OCI-LY3 (cell line): Measurements from ENCODE around the gene P2RX2.

Experiments used
- H2AFZ ChIP-seq: fragments of 200-600, 300-600 bp; shearing (Covaris generic); 2 replicates; pipeline ENCODE4 v1.6.0; 2014; ENCODE audit warnings: antibody characterized with exemption, low read depth, low read length
- H3K27ac ChIP-seq: fragments of 200-600, 300-600 bp; sonication (generic); 2 replicates; pipeline ENCODE4 v1.5.1; 2014; ENCODE audit warnings: mild to moderate bottlenecking, low read length, moderate library complexity, mixed read lengths
- H3K27me3 ChIP-seq: fragments of 200-600, 300-600 bp; sonication (generic); 2 replicates; pipeline ENCODE4 v1.6.1; 2014; ENCODE audit warnings: low read depth, low read length, mixed read lengths
- H3K36me3 ChIP-seq: fragments of 200-600, 300-600 bp; sonication (generic); replicated peaks from 2 replicates; pipeline ENCODE3; 2014; ENCODE audit warnings: low read depth, low read length, mixed read lengths
- H3K4me1 ChIP-seq: fragments of 300-600, 200-600 bp; sonication (generic); 2 replicates; pipeline ENCODE4 v1.6.1; 2014; ENCODE audit warnings: low read length, mixed read lengths
- H3K4me2 ChIP-seq: fragments of 200-600, 300-600 bp; sonication (generic); 2 replicates; pipeline ENCODE4 v1.6.1; 2014; ENCODE audit warnings: low read length, mixed read lengths
- H3K4me3 ChIP-seq: fragments of 300-600, 200-600 bp; sonication (generic); 2 replicates; pipeline ENCODE4 v1.5.1; 2014; ENCODE audit warnings: antibody characterized with exemption, mild to moderate bottlenecking, low read length, moderate library complexity
- H3K79me2 ChIP-seq: fragments of 300-600, 200-600 bp; shearing (Covaris generic); 2 replicates; pipeline ENCODE4 v1.6.1; 2014; ENCODE audit warnings: mild to moderate bottlenecking, low read length, mixed read lengths
- H3K9ac ChIP-seq: fragments of 300-600, 200-600 bp; shearing (Covaris generic); 2 replicates; pipeline ENCODE4 v1.6.0; 2014; ENCODE audit warnings: mild to moderate bottlenecking, low read length, moderate library complexity
- H3K9me3 ChIP-seq: fragments of 200-600, 300-600 bp; shearing (Covaris generic); 2 replicates; pipeline ENCODE4 v1.6.1; 2014; ENCODE audit warnings: low read length, mixed read lengths; ENCODE audit not compliant: insufficient read depth
- H4K20me1 ChIP-seq: fragments of 200-600, 300-600 bp; sonication (generic); 2 replicates; pipeline ENCODE4 v1.6.1; 2016; ENCODE audit warnings: low read length, mixed read lengths; ENCODE audit not compliant: insufficient read depth
- CTCF ChIP-seq: fragments of 200-600, 300-600 bp; sonication (generic); IDR thresholded peaks from 2 replicates; pipeline ENCODE4 v1.5.1; 2014; ENCODE audit warnings: antibody characterized with exemption, low read length, low read depth
- EZH2phosphoT487 ChIP-seq: fragments of 200-600 bp; shearing (Covaris generic); IDR thresholded peaks from 2 replicates; pipeline ENCODE4 v1.6.1; 2018; ENCODE audit warnings: antibody characterized with exemption, mixed run types, low read depth

Gene P2RX2

GRCh38 chr12:132583736-132584135 lies 34.8 kb upstream of the P2RX2 start:
- H4K20me1 ChIP-seq = no peaks in the 10 kb centered on the region
- H3K27ac ChIP-seq = no peak overlapping the region
- TF ChIP-seq EZH2phosphoT487 (no peak), CTCF (no peak)
- no peak overlapping the region for H3K9ac ChIP-seq
- no peak overlapping the region for H3K4me2 ChIP-seq
- H3K79me2 ChIP-seq = no peaks in the 10 kb centered on the region
- no peaks in the 10 kb centered on the region for H3K9me3 ChIP-seq
- no peak overlapping the region for H2AFZ ChIP-seq
- H3K4me1 ChIP-seq = no peaks in the 10 kb centered on the region
- peaks cover 4% of the 10 kb centered on the region for H3K36me3 ChIP-seq
- no peaks in the 10 kb centered on the region for H3K27me3 ChIP-seq
- H3K4me3 ChIP-seq = no peak overlapping the region

- Histone ChIP-seq H3K4me3 (no peak overlapping the region), H3K9me3 (no peaks in the 10 kb centered on the region), H3K27me3 (no peaks in the 10 kb centered on the region), H3K9ac (no peak overlapping the region), H3K4me1 (no peaks in the 10 kb centered on the region), H3K27ac (no peak overlapping the region), H3K4me2 (no peak overlapping the region), H2AFZ (no peak overlapping the region), H4K20me1 (no peaks in the 10 kb centered on the region), H3K36me3 (peaks cover 4% of the 10 kb centered on the region), H3K79me2 (no peaks in the 10 kb centered on the region)
- TF ChIP-seq CTCF = no peak
- TF ChIP-seq EZH2phosphoT487 = no peak
Measured at GRCh38 chr12:132584429-132584828, 34.1 kb upstream of the P2RX2 start.

- peaks cover 4% of the 10 kb centered on the region for H3K36me3 ChIP-seq
- no peaks in the 10 kb centered on the region for H4K20me1 ChIP-seq
- no peaks in the 10 kb centered on the region for H3K4me1 ChIP-seq
- H3K79me2 ChIP-seq = no peaks in the 10 kb centered on the region
- H3K9me3 ChIP-seq = no peaks in the 10 kb centered on the region
- H3K4me2 ChIP-seq = no peak overlapping the region
- H3K4me3 ChIP-seq = no peak overlapping the region
- no peak overlapping the region for H3K9ac ChIP-seq
- TF ChIP-seq EZH2phosphoT487 (no peak), CTCF (no peak)
- H2AFZ ChIP-seq = no peak overlapping the region
- H3K27ac ChIP-seq = no peak overlapping the region
- no peaks in the 10 kb centered on the region for H3K27me3 ChIP-seq
Measured at GRCh38 chr12:132585177-132585576, 33.4 kb upstream of the P2RX2 start.

- Histone ChIP-seq H3K9ac (no peak overlapping the region), H3K4me3 (no peak overlapping the region), H3K4me1 (no peaks in the 10 kb centered on the region), H3K36me3 (peaks cover 4% of the 10 kb centered on the region), H3K79me2 (no peaks in the 10 kb centered on the region), H3K27me3 (no peaks in the 10 kb centered on the region), H2AFZ (no peak overlapping the region), H4K20me1 (no peaks in the 10 kb centered on the region), H3K4me2 (no peak overlapping the region), H3K9me3 (no peaks in the 10 kb centered on the region), H3K27ac (no peak overlapping the region)
- TF ChIP-seq CTCF (no peak), EZH2phosphoT487 (no peak)
Measured at GRCh38 chr12:132586929-132587328, 31.6 kb upstream of the P2RX2 start.
